ENCODE results near the gene IRGC. TPM values are rescaled to one million over a fixed set of nuclear protein-coding genes. Genes with fewer than 3 reads are reported as not detected.

IRGC gene
- total RNA-seq, 2 donors from 2014 or later = not detected

GRCh38 chr19:43748205-43748594 lies 32.3 kb downstream of the IRGC start:
- no peaks in the 10 kb centered on the region for H3K9me3 ChIP-seq
- no peak for TF ChIP-seq POLR2A (IDR thresholded peaks at IDR 0.05)
- TF ChIP-seq, protein P1, sequence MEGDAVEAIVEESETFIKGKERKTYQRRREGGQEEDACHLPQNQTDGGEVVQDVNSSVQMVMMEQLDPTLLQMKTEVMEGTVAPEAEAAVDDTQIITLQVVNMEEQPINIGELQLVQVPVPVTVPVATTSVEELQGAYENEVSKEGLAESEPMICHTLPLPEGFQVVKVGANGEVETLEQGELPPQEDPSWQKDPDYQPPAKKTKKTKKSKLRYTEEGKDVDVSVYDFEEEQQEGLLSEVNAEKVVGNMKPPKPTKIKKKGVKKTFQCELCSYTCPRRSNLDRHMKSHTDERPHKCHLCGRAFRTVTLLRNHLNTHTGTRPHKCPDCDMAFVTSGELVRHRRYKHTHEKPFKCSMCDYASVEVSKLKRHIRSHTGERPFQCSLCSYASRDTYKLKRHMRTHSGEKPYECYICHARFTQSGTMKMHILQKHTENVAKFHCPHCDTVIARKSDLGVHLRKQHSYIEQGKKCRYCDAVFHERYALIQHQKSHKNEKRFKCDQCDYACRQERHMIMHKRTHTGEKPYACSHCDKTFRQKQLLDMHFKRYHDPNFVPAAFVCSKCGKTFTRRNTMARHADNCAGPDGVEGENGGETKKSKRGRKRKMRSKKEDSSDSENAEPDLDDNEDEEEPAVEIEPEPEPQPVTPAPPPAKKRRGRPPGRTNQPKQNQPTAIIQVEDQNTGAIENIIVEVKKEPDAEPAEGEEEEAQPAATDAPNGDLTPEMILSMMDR (IDR thresholded peaks at IDR 0.05) = no peak
- no peak overlapping the region for H3K27ac ChIP-seq
- DNase-seq = no peak
- peaks cover 0 to 24% of the 10 kb centered on the region in 2 donors for H3K36me3 ChIP-seq (replicated peaks in 1 of 2; ENCODE audit: insufficient read depth in 1 of 2, low read depth in 2 of 2)
- H3K4me1 ChIP-seq = peaks cover 4% of the 10 kb centered on the region
- ATAC-seq = no peak
- WGBS, 2 donors = 94 to 95% methylated on average over 4 of the region's 4 CpGs
- intact Hi-C loops (cut with DNase I) = loop anchor here (5.0 kb wide), 1 partner anchor 34 kb away; the partner anchor contains the start of gene KCNN4
- no peaks in the 10 kb centered on the region for H3K27me3 ChIP-seq
- no peak overlapping the region for H3K4me3 ChIP-seq

DNA sequence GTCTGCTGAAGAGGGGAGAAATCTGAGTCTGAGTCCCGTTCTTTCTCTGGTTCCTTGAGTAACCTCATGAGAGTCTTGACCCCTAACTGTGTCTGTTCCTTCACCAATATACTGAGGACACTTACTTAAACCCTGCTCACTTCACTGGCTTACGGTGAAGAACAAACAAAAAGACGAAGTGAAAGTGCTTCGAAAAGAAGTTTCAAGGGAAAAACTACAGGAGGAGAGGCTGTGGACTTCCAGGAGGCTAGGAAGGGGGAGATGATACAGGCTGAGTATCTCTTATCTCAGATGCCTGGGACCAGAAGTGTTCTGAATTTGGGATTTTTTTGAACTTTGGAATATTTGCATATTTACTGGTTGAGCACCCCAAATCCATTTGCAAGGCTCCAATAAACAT lies 32.8 kb downstream of the IRGC start:
- Histone ChIP-seq H3K9me3 (no peaks in the 10 kb centered on the region), H3K27ac (no peak overlapping the region), H3K36me3 (replicated peaks in 1 of 2; ENCODE audit: insufficient read depth in 1 of 2, low read depth in 2 of 2) (peaks cover 0 to 23% of the 10 kb centered on the region in 2 donors), H3K27me3 (no peaks in the 10 kb centered on the region), H3K4me3 (no peak overlapping the region), H3K4me1 (peaks cover 9% of the 10 kb centered on the region)
- WGBS, 2 donors = 78 to 81% methylated on average over 4 of the region's 4 CpGs
- TF ChIP-seq POLR2A (IDR thresholded peaks at IDR 0.05) = no peak
- TF ChIP-seq, protein P1 (IDR thresholded peaks at IDR 0.05) = no peak
- ATAC-seq (no peak), DNase-seq (no peak)
- intact Hi-C loops (cut with DNase I) = loop anchor here (5.0 kb wide), 1 partner anchor 34 kb away; the partner anchor contains the start of gene KCNN4

- Histone ChIP-seq H3K27me3 (no peaks in the 10 kb centered on the region), H3K4me3 (no peak overlapping the region), H3K36me3 (replicated peaks in 1 of 2; ENCODE audit: insufficient read depth in 1 of 2, low read depth in 2 of 2) (peaks cover 0 to 20% of the 10 kb centered on the region in 2 donors), H3K27ac (no peak overlapping the region), H3K9me3 (no peaks in the 10 kb centered on the region), H3K4me1 (peaks cover 12% of the 10 kb centered on the region)
- intact Hi-C loops (cut with DNase I) = loop anchor here (5.0 kb wide), 1 partner anchor 33 kb away; the partner anchor contains the start of gene KCNN4
- ATAC-seq (no peak), DNase-seq (no peak)
- 83 to 86% methylated on average over 7 of the region's 7 CpGs for whole genome bisulfite sequencing, 2 donors
- TF ChIP-seq, protein P1 (IDR thresholded peaks at IDR 0.05) = no peak
- TF ChIP-seq POLR2A (IDR thresholded peaks at IDR 0.05) = no peak
Measured at GRCh38 chr19:43749152-43749551, 33.3 kb downstream of the IRGC start.

- Histone ChIP-seq H3K4me3 (no peak overlapping the region), H3K27me3 (no peaks in the 10 kb centered on the region), H3K27ac (no peak overlapping the region), H3K36me3 (replicated peaks in 1 of 2; ENCODE audit: insufficient read depth in 1 of 2, low read depth in 2 of 2) (peaks cover 0 to 18% of the 10 kb centered on the region in 2 donors), H3K4me1 (peaks cover 12% of the 10 kb centered on the region), H3K9me3 (no peaks in the 10 kb centered on the region)
- no peak for TF ChIP-seq POLR2A (IDR thresholded peaks at IDR 0.05)
- TF ChIP-seq, protein P1 (IDR thresholded peaks at IDR 0.05) = no peak
- DNase-seq = no peak
- ATAC-seq = no peak
- intact Hi-C loops (cut with DNase I) = loop anchor here (5.0 kb wide), 1 partner anchor 32 kb away; the partner anchor contains the start of gene KCNN4
- 100% methylated on average over 1 of the region's 1 CpG for WGBS, 2 donors
Measured at GRCh38 chr19:43749898-43750297, 34.0 kb downstream of the IRGC start.
